Measurements from ENCODE around the gene SCG2. TPM values are rescaled to one million over a fixed set of nuclear protein-coding genes. Genes with fewer than 3 reads are reported as not detected.

Gene SCG2
- total RNA-seq, 1 donor from 2014 or later = 0.19 TPM

- DNase-seq = no peak
- intact Hi-C loops (cut with micrococcal nuclease) = no loop called here
Measured at GRCh38 chr2:223562078-223562477, 40.1 kb downstream of the SCG2 start.

DNA sequence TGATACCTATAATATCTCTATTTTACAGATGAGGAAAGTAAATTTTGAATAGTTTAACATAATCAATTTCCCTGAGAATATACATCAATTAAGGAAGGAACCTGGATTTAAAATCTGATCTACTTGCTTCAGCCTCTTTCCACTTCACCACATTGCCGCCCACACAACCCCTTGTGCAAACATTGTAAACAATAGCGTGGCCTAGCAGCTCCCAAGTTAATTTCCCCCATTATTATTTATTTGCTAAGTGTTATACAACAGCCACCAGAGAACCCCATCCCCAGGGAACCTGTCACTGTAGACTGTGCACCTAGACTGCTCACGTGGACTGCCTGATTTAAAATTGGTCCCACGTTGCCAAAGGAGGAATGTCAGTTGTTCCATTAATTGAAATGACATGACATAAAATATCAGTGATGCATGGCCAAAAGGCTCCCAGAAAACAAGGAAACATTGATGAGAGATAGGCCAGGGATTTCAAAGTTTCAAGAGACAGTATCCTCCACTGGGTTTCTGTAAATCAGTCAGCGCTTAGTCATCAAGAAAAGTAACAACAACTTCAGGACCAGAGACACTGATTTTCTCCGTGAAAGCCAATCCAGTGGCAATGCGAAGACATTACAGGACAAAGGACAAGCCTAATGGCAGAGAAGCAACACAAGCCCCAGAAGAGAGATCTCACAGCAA, 41.3 kb downstream of the SCG2 start:
- H3K4me3 ChIP-seq = no peak overlapping the region
- intact Hi-C loops (cut with micrococcal nuclease) = no loop called here
- no peaks in the 10 kb centered on the region for H3K4me1 ChIP-seq
- H3K36me3 ChIP-seq = no peaks in the 10 kb centered on the region
- no peaks in the 10 kb centered on the region for H3K9me3 ChIP-seq (replicated peaks)
- no peak for DNase-seq
- H3K27me3 ChIP-seq (ENCODE audit: low read depth) = no peaks in the 10 kb centered on the region
- no peak overlapping the region for H3K27ac ChIP-seq (replicated peaks)
- TF ChIP-seq, protein P1, sequence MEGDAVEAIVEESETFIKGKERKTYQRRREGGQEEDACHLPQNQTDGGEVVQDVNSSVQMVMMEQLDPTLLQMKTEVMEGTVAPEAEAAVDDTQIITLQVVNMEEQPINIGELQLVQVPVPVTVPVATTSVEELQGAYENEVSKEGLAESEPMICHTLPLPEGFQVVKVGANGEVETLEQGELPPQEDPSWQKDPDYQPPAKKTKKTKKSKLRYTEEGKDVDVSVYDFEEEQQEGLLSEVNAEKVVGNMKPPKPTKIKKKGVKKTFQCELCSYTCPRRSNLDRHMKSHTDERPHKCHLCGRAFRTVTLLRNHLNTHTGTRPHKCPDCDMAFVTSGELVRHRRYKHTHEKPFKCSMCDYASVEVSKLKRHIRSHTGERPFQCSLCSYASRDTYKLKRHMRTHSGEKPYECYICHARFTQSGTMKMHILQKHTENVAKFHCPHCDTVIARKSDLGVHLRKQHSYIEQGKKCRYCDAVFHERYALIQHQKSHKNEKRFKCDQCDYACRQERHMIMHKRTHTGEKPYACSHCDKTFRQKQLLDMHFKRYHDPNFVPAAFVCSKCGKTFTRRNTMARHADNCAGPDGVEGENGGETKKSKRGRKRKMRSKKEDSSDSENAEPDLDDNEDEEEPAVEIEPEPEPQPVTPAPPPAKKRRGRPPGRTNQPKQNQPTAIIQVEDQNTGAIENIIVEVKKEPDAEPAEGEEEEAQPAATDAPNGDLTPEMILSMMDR (IDR thresholded peaks at IDR 0.05; ENCODE audit: borderline replicate concordance) = no peak

More at GRCh38 chr2:223562078-223562477, 40.1 kb downstream of the SCG2 start:
- Histone ChIP-seq H3K9me3 (replicated peaks) (no peaks in the 10 kb centered on the region), H3K4me3 (no peak overlapping the region), H3K27ac (replicated peaks) (no peak overlapping the region), H3K27me3 (ENCODE audit: low read depth) (no peaks in the 10 kb centered on the region), H3K36me3 (no peaks in the 10 kb centered on the region), H3K4me1 (no peaks in the 10 kb centered on the region)
- TF ChIP-seq, protein P1 (IDR thresholded peaks at IDR 0.05; ENCODE audit: borderline replicate concordance) = no peak

DNA sequence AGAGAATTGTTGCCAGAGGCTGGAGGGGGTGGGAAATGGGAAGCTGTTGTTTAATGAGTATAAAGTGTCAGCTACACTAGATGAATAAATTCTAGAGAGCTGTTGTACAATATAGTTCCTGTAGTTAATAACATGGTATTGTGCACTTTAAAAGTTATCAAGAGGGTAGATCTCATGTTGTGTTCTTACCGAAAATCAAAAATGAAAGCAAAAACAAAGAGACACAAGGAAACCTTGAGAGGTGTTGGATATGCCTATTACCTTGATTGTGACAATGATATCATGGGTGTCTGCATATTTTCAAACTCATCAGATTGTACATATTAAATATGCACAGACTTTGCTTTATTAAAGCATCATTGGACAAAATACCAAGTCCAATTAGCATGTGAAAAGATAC, 43.2 kb downstream of the SCG2 start:
- DNase-seq = no peak
- H3K4me1 ChIP-seq = no peaks in the 10 kb centered on the region
- no peaks in the 10 kb centered on the region for H3K9me3 ChIP-seq (replicated peaks)
- TF ChIP-seq, protein P1 (IDR thresholded peaks at IDR 0.05; ENCODE audit: borderline replicate concordance) = no peak
- peaks cover 9% of the 10 kb centered on the region for H3K27me3 ChIP-seq (ENCODE audit: low read depth)
- H3K36me3 ChIP-seq = no peaks in the 10 kb centered on the region
- no peak overlapping the region for H3K27ac ChIP-seq (replicated peaks)
- no peak overlapping the region for H3K4me3 ChIP-seq
- intact Hi-C loops (cut with micrococcal nuclease) = no loop called here

- H3K27me3 ChIP-seq (ENCODE audit: low read depth) = peaks cover 9% of the 10 kb centered on the region
- no peaks in the 10 kb centered on the region for H3K36me3 ChIP-seq
- DNase-seq = no peak
- no peak overlapping the region for H3K27ac ChIP-seq (replicated peaks)
- no peak overlapping the region for H3K4me3 ChIP-seq
- H3K9me3 ChIP-seq (replicated peaks) = no peaks in the 10 kb centered on the region
- no peaks in the 10 kb centered on the region for H3K4me1 ChIP-seq
- intact Hi-C loops (cut with micrococcal nuclease) = no loop called here
- TF ChIP-seq, protein P1 (IDR thresholded peaks at IDR 0.05; ENCODE audit: borderline replicate concordance) = no peak
Measured at GRCh38 chr2:223554923-223555322, 47.2 kb downstream of the SCG2 start.

DNA sequence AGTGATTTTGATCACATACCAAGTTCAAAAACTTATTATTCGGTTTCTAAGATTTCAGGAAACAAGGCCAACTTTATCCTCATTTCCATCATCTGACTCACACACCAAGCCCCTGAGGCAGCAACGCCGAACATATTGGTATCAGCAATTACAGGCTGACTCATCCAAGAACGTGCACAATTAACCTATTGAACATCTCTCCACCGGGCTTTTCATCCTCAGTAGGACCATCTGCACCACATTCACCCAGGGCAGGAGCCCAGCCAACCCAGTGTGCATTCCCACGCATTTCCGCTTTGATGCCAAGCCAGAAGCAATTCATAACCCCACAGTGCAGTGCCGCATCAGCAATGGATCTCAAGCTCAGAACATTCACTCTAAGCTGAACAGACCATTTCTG, 52.9 kb downstream of the SCG2 start:
- Histone ChIP-seq H3K9me3 (replicated peaks) (no peaks in the 10 kb centered on the region), H3K4me3 (no peak overlapping the region), H3K27me3 (ENCODE audit: low read depth) (no peaks in the 10 kb centered on the region), H3K4me1 (no peaks in the 10 kb centered on the region), H3K27ac (replicated peaks) (no peak overlapping the region), H3K36me3 (no peaks in the 10 kb centered on the region)
- DNase-seq = no peak
- intact Hi-C loops (cut with micrococcal nuclease) = no loop called here
- TF ChIP-seq, protein P1 (IDR thresholded peaks at IDR 0.05; ENCODE audit: borderline replicate concordance) = no peak
